AG10803 (cell line): Measurements from ENCODE around the gene NRG2.

Source experiments
- DNase-seq: peaks from one replicate; pipeline ENCODE4 v3.0.0; 2010; ENCODE audit warnings: low read depth
- H3K4me3 ChIP-seq: 2 replicates; pipeline ENCODE4 v1.5.1; 2011; ENCODE audit warnings: mild to moderate bottlenecking, low read length, control low read depth
- TF ChIP-seq, protein P1 (sequence below): conservative IDR thresholded peaks from 2 replicates; pipeline ENCODE4 v1.5.1; 2011; ENCODE audit warnings: mild to moderate bottlenecking, low read length, control low read depth, inconsistent platforms

The NRG2 gene

DNA sequence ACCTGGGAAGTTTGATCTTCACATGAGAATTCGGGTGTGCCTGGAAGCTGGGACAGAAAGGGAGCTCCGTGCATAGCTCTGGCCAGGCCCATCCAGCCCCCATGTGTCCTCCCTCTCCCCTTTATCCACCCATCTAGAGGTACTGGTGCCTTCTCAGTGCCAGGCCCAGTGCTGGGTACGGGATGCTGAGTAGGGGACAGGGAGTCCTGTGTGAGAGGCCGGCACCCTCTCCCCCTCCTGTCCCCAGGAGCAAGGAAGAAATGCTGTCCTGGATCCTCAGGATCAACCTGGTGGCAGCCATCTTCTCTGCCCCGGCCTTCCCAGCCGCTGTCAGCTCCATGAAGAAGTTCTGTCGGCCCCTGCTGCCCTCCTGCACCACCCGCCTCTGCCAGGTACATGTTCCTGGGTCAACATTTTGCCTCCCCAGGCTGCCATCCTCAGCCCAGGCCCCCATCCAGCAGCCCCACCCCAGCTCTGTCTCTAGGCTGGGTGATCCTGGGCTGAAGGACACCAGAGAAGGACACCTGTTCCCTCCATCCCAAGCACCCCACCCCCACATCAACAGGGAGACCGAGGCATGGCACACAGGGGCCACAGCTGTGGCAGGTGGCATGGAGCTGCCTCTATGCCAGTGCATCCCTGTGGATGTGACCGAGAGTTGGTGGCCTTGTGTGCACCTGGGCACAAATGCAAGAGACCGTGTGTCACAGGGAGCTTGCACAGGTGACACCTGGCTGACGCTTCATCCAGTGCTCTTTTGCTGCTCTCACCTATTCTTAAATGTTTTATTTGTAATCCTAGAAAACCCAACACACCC, 204.5 kb downstream of the NRG2 start:
- no peak overlapping the region for H3K4me3 ChIP-seq
- no peak for DNase-seq

DNA sequence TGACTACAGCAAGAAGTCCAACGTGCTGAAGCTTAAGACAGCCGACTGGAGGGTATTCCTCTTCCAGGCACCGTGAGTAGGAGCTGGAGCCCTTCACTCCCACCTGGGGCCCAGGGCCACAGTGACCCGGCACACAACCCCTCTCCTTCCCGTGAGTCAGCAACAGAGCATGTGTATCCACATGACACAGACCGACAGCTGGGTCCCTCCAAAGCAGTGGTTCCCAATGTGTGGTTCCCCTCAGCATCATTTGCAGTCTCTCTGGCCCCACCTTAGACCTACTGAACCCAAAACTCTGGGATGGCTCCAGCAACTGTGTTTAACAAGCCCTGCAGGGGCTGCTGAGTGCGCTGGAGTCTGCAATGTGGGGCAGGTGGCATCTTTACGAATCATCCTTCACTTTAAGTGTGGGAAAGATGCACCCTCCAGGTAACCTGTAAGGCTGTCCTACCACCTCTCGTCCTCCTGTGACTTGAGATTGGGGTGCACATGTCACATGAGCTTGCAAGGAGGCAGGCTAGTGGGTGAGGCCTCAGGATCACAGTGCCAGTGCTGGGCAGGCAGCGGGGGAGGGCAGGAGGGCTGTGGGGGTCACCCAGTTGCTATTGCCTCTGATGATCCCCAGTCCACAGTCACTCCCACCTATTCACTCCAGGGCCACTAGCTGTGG, 205.3 kb downstream of the NRG2 start:
- TF ChIP-seq, protein P1, sequence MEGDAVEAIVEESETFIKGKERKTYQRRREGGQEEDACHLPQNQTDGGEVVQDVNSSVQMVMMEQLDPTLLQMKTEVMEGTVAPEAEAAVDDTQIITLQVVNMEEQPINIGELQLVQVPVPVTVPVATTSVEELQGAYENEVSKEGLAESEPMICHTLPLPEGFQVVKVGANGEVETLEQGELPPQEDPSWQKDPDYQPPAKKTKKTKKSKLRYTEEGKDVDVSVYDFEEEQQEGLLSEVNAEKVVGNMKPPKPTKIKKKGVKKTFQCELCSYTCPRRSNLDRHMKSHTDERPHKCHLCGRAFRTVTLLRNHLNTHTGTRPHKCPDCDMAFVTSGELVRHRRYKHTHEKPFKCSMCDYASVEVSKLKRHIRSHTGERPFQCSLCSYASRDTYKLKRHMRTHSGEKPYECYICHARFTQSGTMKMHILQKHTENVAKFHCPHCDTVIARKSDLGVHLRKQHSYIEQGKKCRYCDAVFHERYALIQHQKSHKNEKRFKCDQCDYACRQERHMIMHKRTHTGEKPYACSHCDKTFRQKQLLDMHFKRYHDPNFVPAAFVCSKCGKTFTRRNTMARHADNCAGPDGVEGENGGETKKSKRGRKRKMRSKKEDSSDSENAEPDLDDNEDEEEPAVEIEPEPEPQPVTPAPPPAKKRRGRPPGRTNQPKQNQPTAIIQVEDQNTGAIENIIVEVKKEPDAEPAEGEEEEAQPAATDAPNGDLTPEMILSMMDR = no peak
- DNase-seq = no peak
- H3K4me3 ChIP-seq = no peak overlapping the region

More for the DNA sequence above, 204.5 kb downstream of the NRG2 start:
- TF ChIP-seq, protein P1 = no peak

DNA sequence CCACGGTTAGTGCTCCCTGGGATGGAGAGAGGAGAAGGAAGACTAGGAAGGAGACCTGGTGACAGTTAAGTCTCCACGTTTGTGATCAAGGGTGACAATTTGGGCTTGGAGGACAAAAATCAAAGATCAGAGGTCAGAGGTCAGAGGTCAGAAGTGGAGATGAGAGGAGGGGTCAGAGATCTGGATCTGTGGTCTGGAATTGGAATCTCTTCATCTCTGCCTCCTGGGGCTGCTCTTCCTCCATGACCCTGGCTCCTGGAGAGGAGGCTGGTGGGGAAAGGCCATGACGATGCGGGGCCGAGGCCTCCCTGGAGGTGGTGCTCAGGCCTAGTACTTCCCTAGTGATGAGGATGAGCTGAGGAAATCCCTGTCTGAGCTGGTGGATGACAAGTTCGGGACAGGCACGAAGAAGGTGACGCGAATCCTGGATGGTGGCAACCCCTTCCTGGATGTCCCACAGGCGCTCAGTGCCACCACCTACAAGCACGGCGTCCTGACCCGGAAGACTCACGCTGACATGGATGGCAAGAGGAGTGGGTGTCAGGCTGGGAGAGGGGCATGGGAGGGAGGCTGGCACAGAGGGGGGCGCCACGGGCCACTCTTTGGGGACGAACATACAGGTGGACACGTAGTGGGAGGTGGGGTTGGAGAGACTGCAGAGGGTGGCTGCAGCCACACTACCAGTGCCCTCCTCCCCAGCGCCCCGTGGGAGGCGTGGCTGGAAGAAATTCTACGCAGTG, 206.5 kb downstream of the NRG2 start:
- no peak overlapping the region for H3K4me3 ChIP-seq
- TF ChIP-seq, protein P1 = no peak
- DNase-seq = no peak

DNA sequence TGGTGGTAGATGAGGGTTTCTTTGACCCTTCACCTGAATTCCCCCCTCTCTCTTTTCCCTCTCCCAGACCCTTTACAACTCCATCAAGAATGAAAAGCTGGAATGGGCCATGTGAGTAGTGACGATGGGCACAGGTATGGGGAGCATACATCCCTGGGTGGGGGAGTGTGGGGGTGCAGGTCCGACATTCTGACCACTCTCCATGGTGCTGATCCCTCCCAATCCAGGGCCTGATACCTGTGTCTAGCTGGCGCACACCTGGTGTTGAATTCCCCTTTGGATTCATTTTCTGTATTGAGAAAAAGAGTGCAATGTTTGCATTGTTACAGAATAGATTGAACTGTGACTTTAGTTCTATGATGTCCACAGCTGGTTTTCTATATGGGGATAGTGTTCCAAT, 207.4 kb downstream of the NRG2 start:
- no peak for DNase-seq
- TF ChIP-seq, protein P1 = no peak
- no peak overlapping the region for H3K4me3 ChIP-seq

DNA sequence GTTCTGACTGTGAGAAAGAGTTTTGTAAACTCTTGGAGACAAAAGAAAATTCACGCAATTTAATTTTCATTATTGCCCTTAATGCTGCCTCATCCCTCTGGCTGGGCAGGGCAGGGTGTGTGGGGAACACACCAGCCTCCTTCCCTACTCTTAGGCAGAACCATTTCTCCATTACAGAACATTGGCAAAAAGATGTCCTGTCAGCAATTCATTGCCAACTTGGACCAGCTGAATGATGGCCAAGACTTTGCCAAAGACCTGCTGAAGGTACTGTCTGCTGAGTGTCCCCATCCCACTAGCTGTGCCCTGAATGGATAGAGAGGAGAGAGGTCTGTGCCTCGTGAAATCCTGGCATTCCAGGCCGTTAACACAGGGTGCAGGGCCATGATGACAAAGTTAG, 209.6 kb downstream of the NRG2 start:
- no peak for DNase-seq
- H3K4me3 ChIP-seq = no peak overlapping the region
- TF ChIP-seq, protein P1 = no peak

DNA sequence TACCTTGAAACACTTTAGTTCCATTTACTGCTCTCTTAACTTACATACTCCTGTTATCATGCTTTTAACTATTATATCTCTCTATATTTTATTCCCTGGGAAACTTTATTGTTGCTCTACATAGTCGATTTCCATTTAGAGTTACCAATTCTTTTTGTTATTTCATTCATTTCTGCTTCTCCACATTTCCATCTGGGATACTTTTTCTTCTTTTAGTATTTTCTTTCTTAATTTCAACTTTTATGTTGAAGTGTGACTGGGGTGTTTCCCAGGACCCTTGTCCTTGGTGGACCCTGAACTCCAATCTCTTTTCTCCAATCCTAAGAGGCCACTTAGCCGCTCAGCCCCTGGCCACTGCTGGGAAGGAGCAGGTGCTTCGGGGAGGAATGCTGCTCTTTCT, 211.5 kb downstream of the NRG2 start:
- no peak overlapping the region for H3K4me3 ChIP-seq
- TF ChIP-seq, protein P1 = no peak
- DNase-seq = no peak
